DMS 273 treated with DMSO at 0.1 percent for 48 hours (cell line): ENCODE data around the gene AFTPH.
A peak's percentile ranks its signal among the peaks of the same experiment; 100 is the strongest.

Source experiments
- DNase-seq: peaks from one replicate; lab custom pipeline; 2025; lab: John Stamatoyannopoulos, UW

The AFTPH gene, protein sequence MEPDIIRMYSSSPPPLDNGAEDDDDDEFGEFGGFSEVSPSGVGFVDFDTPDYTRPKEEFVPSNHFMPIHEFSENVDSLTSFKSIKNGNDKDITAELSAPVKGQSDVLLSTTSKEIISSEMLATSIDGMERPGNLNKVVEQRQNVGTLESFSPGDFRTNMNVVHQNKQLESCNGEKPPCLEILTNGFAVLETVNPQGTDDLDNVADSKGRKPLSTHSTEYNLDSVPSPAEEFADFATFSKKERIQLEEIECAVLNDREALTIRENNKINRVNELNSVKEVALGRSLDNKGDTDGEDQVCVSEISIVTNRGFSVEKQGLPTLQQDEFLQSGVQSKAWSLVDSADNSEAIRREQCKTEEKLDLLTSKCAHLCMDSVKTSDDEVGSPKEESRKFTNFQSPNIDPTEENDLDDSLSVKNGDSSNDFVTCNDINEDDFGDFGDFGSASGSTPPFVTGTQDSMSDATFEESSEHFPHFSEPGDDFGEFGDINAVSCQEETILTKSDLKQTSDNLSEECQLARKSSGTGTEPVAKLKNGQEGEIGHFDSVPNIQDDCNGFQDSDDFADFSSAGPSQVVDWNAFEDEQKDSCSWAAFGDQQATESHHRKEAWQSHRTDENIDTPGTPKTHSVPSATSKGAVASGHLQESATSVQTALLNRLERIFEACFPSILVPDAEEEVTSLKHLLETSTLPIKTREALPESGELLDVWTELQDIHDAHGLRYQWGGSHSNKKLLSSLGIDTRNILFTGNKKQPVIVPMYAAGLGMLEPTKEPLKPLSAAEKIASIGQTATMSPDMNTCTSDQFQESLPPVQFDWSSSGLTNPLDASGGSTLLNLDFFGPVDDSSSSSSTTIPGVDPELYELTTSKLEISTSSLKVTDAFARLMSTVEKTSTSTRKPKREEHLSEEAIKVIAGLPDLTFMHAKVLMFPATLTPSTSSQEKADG

DNA sequence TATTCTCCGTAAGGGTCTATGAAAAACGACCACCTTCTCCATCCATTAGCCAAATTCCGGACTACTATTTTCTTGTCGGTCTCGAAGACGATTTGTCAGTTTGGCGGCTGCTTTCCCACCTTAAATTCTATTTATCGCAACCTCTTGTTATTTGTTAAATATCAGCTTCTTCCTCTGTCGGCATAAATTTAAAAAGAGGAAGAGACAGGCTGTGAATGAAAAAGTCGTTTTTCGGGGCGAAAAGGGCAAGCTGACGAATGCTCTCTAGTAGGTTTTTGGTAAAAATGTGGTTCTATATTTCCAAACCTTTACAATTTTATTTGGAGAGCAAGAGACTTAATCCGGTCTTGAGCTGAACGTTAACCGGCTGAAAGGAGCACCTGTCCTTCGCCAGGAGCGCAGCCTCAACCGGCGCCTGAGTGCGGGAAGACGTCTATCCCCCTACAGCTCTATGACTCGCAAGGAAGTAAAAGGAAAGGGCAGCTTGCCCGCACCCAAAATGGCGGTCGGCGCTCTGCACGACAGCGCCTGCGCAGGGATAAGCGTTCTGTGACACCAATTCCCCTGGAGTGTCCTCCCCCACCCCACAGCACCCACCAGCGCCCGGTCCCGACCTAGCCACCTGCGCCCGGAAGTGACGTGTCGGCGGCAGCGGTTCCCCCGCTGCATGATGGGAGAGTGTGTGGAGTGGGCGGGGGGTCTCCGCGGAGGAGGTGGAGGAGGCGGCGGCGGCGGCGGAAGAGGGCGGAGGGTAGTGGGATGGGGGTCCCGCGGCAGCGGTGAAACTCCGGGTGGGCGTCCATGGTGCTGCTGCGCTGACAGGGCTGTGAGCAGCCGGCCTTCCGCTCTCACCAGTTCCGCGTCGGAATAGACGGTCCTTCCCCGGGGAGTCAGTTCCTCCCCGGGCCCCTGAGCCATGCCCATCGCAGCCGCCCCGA lies at the start of gene AFTPH:
TSS of gene AFTPH (plus strand) at position 663 of the 938 bp plus-strand sequence. CDS start 27,147 bp downstream, outside the sequence.
- peak; percentile 97 for DNase-seq

DNA sequence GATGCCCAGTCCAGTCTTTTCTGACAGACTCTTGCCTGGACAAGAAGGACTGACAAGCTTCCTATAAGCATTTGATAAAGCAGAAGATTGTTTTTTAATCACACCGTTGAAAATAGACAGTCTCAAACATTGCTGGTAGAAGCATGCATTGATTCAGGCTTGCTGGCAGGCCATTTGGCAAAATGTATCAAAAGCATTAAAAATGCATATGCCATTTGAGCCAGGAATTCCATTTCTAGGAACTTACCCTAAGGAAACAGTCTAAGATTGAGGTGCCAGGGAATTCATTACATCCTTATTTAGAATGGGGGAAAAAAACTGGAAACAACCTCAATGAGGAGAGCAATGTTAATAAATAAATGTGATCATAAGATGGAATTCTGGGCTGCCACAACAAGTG lies 49.5 kb upstream of the AFTPH start:
- DNase-seq: no peak

DNA sequence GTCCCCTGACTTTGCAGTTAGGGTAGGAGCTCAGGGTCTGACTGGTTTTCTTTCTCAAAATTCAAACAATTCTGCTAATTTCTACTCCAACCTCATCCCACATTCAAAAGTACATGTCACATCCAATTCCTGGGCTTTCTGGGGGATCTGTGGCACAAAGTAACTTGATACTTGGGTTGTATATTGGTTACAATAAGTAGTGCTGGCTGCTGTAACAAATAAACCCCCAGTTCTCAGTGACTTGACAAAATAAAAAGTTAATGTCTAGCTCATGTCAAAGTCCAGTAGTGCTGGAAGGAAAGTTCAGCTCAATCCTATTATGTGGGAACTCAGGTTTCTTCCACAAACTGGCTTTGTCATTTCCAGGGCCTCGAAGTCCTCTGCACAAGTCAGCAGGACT lies 47.1 kb upstream of the AFTPH start:
- no peak for DNase-seq

DNA sequence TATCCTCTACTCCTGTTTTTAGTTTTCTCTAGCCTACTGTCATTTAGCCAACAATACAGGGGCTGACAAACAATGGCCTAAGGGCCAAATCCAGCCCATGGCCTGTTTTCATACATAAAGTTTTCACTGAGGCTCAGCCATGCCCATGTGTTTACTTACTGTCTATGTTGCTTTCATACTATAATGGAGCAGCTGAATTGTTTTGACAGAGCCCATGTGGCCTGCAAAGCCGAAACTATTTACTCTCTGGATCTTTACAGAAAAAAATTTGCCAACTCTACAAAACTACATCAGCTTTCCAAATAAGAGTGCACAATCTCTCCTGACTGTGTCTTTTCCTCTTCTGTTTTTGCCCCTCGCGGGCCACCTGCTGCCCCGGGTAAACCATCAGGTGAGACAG lies 46.1 kb upstream of the AFTPH start:
- no peak for DNase-seq

DNA sequence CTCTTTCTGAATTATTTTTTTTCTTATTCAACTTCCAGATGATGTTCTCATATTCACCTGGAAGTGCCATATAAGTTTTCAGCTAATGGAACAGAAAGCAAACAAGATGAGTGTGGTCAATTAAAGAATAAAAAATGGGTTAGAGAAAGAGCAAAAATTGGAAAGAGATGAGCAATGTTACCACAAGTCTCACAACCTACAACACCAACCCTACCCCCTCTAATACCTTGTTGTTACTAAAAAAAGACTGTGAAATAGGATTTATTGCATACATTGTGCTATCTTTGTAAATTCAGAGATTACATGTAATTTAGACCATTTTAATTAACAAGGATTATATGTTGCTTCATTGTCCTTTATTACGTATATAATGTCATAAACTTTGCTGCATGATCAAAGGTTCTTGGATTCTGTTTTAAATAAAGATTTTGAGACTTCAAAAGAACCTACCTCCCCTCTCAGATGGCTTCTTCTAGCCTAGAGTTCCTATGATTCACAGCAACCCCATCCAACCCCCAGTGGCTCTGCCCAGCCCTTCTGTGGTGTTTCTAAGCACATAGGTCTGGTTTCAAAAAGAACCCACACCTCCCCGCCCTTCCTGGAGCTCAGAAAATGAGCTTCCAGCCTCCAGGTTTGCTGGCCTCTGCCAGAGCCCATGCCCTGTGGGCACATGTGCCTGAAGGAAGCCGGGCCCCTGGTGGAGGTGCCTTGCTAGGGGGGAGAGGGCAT lies 45.5 kb upstream of the AFTPH start:
- DNase-seq: no peak

DNA sequence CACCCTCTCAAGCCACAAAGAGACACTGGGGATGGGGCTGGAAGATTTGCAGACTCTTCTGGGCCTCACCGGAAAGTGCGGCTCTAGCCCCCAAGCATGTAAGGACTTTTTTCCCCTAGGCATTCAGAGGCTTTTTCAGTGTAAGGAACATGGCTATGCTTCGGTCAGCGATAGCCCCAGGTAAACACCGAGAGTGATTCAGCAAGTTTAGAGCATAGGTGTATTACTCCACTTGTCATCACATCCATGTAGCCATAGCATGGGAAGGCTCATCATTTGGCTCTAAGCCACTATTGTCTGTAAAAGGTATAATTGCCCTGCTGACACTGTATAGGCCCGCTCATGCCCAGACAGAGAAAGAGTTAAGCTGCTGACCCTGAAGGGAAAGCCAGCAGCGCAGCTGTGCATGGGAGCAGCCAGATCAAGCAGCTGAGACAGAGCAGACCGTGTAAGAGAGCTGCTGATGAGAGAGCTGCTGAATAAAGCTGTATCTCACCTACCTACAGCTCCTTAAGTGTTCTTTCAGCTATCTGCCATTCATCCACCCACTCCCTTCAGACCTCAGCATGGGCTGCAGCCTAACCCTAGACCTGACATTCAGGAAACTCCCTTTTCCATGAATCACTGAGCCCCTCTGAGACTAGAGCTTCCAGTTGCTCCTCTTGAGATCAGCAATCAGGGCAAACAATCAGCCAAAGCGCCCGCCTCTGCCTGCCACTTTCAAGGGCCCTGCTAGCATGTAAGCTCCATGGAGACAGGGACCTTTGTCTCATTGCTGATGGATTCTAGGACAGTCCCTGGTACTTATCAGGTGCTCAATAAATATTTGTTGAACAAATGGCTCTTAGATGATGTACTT lies 44.6 kb upstream of the AFTPH start:
- DNase-seq: no peak

DNA sequence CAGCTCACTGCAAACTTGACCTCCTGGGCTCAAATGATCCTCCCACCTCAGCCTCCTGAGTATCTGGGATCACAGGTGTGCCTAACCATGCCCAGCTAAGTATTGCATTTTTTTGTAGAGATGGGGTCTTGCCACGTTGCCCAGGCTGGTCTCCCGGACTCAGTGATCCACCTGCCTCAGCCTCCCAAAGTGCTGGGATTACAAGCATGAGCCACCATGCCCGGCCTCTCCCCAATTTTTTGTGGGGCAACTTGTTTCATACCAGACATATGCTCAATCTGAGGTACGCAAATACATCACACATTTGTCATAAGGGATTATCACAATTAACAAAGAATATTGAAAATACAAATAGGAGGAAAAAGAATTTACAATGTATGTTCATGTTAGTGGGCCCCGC lies 42.5 kb upstream of the AFTPH start:
- no peak for DNase-seq

DNA sequence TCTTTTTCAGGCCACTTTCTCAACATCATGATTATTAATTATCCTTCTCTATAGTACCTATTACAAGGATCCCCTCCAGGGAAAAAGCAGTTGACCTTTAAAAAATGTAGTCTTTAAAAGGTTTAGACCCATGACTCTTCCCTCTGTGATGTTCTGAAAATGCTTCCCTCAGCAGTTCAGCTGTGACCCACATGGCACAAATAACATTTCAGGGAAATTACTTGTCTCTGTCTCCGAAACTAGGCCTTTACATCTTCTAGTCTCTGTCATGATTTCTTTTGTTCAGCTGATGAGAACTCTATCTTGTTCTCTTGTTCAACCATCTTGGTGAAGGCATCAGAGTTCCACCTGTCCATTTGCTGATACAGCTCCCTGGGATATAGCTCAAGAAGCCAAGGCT lies 41.9 kb upstream of the AFTPH start:
- DNase-seq: no peak

DNA sequence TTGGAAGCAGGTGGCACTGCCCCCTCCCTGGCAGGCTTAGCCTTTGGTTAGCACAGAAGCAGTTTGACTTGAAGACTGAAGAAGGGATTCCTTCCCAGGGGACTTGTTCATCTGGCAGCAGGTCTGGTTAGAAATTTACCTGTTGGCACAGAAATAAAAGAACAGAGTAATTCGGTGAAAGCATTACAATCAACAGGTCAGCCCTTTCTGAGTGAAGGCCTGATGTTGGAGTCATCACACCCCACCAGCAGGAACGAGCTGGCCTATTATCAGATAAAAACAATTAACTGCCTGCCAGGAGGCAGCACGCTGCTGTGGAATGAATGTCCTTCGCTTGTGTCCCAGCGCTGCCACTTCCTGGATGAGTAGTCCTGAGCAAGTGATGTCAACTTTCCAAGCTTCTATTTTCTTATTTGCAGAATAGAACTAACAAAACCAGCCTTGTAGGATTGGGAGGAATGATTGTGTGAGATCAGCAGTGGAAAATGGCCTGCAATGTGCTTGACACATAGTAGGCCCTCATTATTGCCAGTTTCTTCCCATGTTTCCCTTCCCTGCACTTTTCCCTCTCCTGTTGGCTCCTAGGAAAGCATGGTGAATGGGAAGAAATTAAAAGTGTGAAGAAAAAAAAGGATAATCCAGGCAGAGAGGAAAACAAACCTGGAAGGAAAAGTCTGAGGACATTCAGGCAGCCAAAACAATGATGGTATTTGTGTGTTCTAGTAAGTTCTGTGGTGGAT lies 41.2 kb upstream of the AFTPH start:
- no peak for DNase-seq

DNA sequence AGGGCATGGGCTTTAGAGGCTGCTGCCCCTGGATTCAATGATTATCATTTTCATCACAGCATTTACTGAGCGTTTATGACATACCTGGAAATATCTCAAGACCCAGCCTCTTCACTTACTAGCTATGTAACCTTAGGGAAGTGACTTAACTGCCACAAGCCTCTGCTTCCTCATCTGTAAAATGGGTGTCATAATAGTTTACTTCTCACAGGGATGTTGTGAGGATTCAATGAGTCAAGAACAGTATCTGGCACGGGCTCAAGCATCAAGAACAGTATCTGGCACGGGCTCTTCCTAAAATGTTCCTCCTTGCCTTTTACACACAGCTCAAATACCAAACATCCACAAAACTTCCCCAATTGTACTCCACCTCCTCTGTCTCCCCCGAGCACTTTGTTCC lies 38.8 kb upstream of the AFTPH start:
- no peak for DNase-seq

DNA sequence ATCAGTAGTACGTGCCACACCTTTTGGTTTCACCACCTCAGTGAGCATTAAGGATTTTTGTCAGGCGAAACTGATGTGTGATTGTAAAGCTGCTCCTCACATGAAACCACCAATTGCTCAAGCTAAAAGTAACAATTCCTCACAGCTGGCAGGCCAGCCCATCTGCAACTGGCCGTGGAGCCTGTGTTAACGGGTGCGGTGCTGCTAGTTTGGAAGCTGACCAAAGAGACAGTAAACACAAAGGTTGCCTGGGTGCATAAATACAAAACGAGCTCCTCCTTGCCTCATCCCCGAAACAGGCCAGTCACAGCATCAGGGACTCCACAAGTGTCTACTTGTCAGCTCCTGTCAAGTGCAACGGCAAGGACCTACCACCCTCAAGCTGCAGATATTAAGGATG lies 38.2 kb upstream of the AFTPH start:
- no peak for DNase-seq

DNA sequence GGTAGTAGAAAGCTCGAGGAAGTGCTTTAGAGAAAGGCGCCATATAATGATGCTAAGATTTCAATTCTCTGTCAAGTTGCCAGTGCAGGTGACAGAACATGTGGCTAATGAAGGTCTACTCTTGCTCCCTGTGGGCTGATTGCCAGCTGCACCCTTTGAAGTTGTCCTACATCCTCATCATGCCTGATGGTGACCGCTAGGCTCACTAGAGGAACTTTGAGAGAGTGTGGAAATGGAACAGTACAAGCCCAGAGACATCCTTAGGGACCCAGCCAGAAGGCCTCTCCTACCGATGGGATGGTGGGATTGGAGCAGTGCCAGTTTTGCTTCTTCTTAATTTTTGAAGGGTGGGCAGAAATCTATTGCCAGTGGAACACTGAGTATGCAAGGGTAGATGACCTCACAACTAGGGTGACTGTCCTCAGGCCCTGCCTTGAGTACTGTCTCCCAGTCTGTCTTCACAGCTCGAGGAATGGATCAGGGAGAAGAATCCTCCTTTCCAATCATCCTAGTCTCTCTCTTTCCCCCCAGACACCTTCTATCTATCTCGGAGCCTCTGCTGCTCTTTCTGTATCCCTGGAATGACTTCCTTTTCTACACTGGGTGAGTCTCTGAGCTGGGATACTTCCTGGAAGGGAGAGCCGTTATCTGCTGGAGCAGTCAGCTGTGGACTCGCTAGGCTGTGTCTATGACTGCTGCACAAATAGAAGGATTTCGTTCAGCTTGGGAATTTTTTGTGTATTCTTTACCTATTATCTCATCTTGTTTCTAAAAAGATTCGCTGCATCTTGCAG lies 36.7 kb upstream of the AFTPH start:
- no peak for DNase-seq

DNA sequence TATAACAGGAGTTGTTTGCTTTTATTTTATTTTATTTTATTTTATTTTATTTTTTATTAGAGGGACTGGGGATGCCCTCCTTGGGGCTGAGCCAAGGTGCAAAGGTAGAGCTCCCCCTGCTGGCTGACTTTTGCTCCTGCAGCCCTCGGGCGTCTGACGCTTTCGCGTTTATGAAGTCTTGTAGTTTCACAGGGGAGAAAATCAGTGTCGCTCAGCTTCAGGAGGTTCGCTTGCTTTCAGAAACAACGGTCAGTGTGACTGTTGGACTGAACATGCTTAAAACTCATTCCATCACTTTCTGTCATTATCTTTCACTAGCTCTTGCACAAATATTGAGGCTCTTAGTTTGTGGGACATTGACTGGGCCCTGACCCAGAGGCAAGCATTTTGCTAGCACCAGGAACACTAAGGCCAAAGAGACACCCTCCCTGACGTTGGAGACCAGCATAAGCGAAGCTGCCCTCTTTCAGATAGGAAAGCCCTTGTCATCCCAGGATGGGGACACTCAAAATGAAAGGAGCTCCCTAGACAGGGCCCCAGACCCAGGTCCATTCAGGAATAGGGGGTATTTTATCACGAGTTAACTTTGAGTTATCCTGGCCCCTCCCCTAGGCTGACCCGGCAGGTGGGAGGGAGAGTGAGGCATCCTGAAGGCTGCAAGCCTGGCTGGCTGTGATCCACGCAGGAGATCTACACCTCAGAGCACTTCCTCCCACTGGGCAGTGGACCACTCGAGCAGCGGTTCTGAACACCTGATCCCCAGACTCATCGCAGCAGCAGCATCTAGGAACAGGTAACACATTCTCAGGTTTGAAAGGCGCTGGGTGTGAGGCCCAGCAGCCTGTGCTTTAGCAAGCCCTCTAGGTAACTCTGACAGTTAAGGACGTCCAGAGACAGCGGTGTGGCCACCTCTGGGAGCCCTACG lies 35.8 kb upstream of the AFTPH start:
- DNase-seq: no peak

DNA sequence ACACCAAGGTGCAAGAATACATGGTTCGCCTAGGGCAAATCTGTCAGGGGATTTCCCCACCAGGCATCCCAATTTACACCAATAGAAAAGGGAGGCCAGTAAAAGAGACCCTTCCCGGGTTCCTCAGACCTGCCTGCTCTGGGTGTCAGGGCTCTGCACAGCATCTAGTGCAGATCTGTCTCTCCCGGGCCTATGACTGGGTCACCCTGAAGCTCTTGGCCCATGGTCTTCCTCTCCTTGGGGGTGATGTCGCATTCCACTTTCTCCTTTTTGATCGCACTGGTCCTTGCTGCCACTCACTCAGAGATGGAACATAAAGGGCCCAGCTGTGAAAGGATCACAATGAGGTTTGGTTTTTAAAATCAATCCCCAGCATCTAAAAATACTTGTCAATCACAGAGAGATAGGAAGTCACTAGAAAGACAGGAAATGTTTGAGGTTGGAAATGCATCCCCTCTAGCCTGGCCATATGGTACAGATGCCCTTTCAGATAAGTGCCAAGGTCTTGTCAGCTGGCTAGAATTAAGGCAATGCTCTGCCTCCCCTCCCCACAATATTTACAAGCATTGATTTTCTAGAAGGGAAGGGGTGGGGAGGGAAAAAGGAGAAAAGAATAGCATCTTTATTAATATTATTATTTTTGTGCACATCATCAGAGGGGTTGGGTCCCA lies 34.9 kb upstream of the AFTPH start:
- DNase-seq: no peak

DNA sequence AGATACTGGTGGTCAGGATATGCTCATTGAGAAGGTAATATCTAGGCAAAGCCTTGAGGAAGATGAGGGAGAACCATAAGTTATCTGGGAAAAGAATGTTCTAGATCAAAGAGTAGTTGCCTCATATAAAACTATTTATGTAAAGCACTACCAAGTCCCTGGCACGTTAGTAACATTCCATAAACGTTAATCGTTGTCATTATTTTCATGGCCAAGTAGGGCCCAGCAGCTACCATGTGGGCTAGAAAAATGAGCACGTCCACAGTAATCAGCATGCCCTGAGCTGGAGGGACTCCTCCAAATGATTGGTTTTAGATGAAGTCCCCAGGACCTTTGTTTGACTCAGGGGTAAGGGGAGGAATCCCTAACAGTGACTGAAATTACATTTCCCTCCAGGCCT lies 32.7 kb upstream of the AFTPH start:
- no peak for DNase-seq

DNA sequence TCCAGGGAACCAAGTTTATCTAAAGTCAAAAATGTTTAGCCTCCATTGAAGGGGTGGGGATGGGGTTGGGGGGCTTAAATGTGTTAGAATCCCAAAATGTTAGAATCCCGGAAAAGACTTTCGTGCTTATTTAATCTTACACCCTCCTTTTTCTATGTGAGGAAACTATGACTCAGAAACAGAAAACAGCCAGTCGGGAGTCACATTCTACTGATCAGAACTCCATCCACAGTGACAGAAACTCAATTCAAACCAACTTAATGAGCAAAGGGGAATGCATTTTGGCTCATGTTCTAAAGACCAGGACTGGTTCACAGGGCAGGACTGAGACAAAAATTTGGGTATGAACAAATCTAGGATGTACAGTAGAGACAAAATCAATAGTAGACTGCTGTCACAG lies 31.9 kb upstream of the AFTPH start:
- no peak for DNase-seq

DNA sequence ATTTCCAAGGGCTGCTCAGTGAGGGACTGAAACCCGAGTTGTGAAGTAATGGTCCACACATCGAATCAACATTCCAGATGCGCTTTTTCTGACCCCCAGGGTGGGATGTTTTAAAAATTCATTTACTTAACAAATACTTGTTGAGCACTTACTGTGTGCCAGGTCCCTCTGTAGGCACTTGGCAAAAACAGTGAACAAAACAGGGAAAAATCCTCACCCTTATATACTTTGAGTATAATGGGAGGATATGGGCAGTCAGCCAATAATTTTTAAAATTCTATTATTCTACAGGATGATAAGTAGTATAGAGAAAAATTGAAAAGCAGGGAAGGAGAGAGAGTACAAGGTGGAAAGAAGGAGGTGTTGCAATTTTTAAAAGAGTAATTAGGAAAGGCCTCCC lies 31.3 kb upstream of the AFTPH start:
- no peak for DNase-seq
